ENCODE data around the gene DNALI1. TPM values are rescaled to one million over a fixed set of nuclear protein-coding genes. Genes with fewer than 3 reads are reported as not detected.

DNALI1 gene
- total RNA-seq, 1 donor from 2014 or later, result 11.5 TPM

DNA sequence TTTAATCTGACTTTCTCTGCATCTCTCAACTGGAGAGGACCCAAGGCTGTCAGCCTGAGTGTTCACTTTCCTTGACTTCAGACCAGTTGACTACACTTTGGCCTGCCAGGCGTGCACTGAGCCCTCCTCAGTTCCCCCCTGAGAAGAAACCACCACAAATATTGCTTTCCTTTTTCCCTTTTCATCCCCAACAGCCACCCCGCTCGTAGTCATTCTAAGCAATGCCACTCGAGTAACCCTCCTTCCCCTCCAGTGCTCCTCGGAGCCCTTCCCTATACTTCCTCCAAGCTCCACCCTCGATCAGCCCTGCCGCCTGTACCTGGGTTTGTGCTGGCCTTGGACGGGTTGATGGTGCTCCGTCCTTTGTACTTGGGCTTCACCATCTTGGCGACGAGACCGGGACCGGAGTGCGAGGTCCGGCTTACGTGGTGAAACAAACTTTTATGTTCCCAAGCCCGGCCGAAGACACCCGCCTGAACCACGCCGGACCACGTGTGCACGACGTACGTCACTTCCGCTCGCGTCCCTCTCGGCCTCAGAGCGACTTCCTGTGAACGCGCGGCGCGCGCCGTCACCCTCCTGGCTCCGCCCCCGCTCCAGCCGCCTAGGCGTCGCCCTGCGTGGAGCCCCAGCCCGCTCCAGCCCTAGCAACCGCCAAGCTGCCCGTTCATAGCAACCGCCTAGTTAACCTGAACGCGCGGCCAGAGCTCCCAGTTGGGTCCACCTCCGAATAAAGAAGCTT, 38.9 kb downstream of the DNALI1 start, which contains the start of gene GNL2:
Gene GNL2, minus strand, starts transcription at position 498 of the 742 bp plus-strand sequence. Its CDS starts 115 bp downstream, at position 383.
- intact Hi-C loops (cut with DNase I), result no loop called here
- ATAC-seq (peak; percentile 100), DNase-seq (ENCODE audit: low spot score) (peak; percentile 98)

- ATAC-seq (no peak), DNase-seq (ENCODE audit: low spot score) (no peak)
- intact Hi-C loops (cut with DNase I), result no loop called here
Observed at GRCh38 chr1:37596182-37596667, 39.5 kb downstream of the DNALI1 start.

DNA sequence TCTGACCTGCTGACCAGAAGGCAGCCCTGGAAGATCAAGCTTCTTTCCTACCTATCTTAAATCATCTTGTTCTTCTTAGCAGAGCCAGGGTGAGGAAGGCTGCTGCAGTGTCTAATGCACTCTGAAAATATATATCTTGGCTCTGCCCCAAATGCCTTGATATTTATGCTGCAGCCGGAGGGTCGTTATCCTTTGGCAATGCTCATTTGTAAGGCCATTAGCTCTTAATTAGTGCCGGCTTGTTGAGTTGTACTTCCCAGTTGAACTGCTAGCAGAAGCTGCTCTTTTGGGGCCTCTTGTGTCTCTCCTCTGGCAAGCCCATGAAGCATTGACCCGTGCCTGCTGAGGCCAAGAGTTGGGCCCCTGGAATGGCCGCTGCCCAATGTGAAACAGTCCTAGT, 43.2 kb downstream of the DNALI1 start:
- no peak for DNase-seq (ENCODE audit: low spot score)
- ATAC-seq, result no peak
- intact Hi-C loops (cut with DNase I), result no loop called here

GRCh38 chr1:37601441-37601840, 44.7 kb downstream of the DNALI1 start:
- intact Hi-C loops (cut with DNase I), result no loop called here
- ATAC-seq (no peak), DNase-seq (ENCODE audit: low spot score) (no peak)

GRCh38 chr1:37602750-37603694, 46.3 kb downstream of the DNALI1 start:
- intact Hi-C loops (cut with DNase I), result no loop called here
- no peak for ATAC-seq
- DNase-seq (ENCODE audit: low spot score), result no peak

- no peak for ATAC-seq
Observed at GRCh38 chr1:37605061-37605650, 48.4 kb downstream of the DNALI1 start.

DNA sequence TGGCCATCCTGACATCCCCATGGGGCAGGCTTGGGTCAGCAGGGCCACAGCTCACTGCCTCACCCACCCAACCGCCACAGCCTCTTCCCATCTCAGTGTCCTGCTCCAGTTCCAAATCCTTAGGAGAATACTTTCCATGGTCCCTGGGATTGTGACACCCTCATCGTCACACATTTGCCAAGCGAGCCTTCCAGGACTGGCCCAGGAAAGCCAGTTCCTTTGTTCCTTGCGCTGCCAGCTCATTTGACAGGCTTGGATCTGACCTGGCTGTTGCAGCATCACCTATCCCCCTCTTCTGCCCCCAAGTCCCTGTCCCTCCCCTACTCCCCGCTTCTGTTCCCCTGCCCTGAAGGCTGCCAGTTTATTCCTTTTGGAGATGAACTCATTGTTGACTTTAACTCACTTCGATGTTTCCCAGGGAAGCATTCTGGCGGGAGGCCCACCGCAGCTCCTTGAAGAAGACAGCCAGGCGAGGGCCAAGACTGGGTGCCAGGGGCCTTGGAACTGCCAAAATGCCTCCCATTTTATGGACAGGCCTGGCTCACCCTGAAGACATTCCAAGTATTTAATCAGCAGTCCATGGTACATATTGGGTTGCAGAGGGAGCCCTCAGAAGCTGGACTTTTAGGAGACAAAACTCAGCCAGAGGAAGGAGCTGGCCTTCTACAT, 49.2 kb downstream of the DNALI1 start:
- intact Hi-C loops (cut with DNase I), result no loop called here
- DNase-seq (ENCODE audit: low spot score) (no peak), ATAC-seq (no peak)

More at GRCh38 chr1:37605061-37605650, 48.4 kb downstream of the DNALI1 start:
- DNase-seq (ENCODE audit: low spot score), result no peak
- intact Hi-C loops (cut with DNase I), result no loop called here

GRCh38 chr1:37606481-37607263, 49.9 kb downstream of the DNALI1 start:
- ATAC-seq (no peak), DNase-seq (ENCODE audit: low spot score) (no peak)
- intact Hi-C loops (cut with DNase I), result no loop called here

GRCh38 chr1:37609002-37609401, 52.3 kb downstream of the DNALI1 start:
- DNase-seq (ENCODE audit: low spot score) (no peak), ATAC-seq (no peak)
- intact Hi-C loops (cut with DNase I), result no loop called here

GRCh38 chr1:37609994-37610393, 53.3 kb downstream of the DNALI1 start:
- DNase-seq (ENCODE audit: low spot score) (no peak), ATAC-seq (no peak)
- intact Hi-C loops (cut with DNase I), result no loop called here

DNA sequence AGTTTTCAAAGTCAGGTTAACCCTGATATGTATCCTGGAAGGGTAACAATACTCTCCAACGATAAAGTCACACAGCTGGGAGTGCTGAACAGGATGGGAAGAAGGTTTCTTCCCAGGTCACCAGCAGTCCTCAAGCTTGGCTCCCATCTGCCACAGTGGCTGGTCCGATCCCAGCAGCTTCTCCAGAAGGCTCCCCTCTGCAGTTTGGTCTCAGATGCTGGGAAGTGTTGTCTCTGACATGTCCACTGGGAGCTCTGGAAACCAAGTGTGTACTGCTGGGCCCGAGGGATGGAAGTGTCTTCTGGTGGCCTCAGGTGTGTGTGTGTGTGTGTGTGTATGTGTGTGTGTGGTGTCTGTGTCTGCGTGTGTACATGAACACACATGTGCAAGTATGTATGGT, 55.4 kb downstream of the DNALI1 start:
- no peak for ATAC-seq
- intact Hi-C loops (cut with DNase I), result no loop called here
- no peak for DNase-seq (ENCODE audit: low spot score)

- intact Hi-C loops (cut with DNase I), result no loop called here
- DNase-seq (ENCODE audit: low spot score) (no peak), ATAC-seq (no peak)
Observed at GRCh38 chr1:37614105-37614504, 57.4 kb downstream of the DNALI1 start.

DNA sequence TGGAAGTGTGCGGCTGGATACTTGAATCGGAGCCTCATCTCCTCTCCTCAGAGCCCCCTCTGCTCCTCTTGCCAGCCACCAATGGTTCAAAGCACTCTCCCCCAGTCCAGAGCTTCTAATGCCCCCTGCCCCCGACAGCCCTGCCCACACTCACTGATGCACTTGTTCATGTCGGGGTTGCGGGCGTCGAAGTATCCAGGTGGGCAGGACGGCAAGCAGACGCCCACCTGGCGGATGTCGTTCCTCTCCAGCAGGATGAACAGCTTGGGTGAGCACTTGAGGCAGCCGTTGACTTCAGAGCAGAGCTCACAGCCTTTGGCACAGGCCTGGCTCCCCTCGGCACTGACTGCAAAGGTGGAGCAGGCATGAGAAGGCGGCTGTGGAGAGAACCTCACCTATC, 59.6 kb downstream of the DNALI1 start:
- ATAC-seq (no peak), DNase-seq (ENCODE audit: low spot score) (no peak)
- intact Hi-C loops (cut with DNase I), result no loop called here

Other genes with a start within 250 kb of the DNALI1 start
- gene ZC3H12A, start 82.4 kb upstream of the DNALI1 start, total RNA-seq, result 5.8 TPM
- gene MEAF6, start 42.2 kb upstream of the DNALI1 start, total RNA-seq, result 52.7 TPM
- gene SNIP1, start 2.6 kb upstream of the DNALI1 start, total RNA-seq, result 17.3 TPM
- gene GNL2, start 39.0 kb downstream of the DNALI1 start, total RNA-seq, result 34.0 TPM
- 0.13 TPM for gene RSPO1, start 78.0 kb downstream of the DNALI1 start, total RNA-seq
- gene CDCA8, start 135.6 kb downstream of the DNALI1 start, total RNA-seq, result 0.85 TPM
- 1.6 TPM for gene EPHA10, start 208.2 kb downstream of the DNALI1 start, total RNA-seq
- gene MANEAL, start 236.9 kb downstream of the DNALI1 start, total RNA-seq, result 2.3 TPM

All from sciatic nerve (tissue), 2 donors.